Kidney (tissue), 14 donors: Measurements from ENCODE around the gene LAD1. TPM values are rescaled to one million over a fixed set of nuclear protein-coding genes. Genes with fewer than 3 reads are reported as not detected.

ENCODE experiments used
- DNase-seq, 5 donors: peaks; one replicate each; pipeline ENCODE4 v3.0.0-alpha.2; 2013 to 2020
- FAIRE-seq: peaks from 2 replicates; lab custom pipeline; 2012; peaks lifted over from hg19 to GRCh38; lab: Jason Lieb, UNC
- H3K27ac ChIP-seq, 2 donors: one replicate each; pipeline ENCODE4 v1.7.0; 2013; ENCODE audit warnings: low read depth in 2 of 2, low read length in 2 of 2, inconsistent platforms in 1 of 2
- H3K27me3 ChIP-seq: one replicate; pipeline ENCODE4 v1.7.1; 2013; ENCODE audit warnings: low read length, inconsistent platforms; ENCODE audit not compliant: control insufficient read depth, insufficient read depth
- H3K36me3 ChIP-seq, 3 donors: one replicate each; pipeline versions ENCODE4 v1.7.0 to v1.7.1; 2013; ENCODE audit warnings: low read length in 3 of 3, control low read depth in 1 of 3, inconsistent platforms in 1 of 3; ENCODE audit not compliant: insufficient read depth in 3 of 3, control insufficient read depth in 2 of 3
- H3K4me1 ChIP-seq, 3 donors: one replicate each; pipeline versions ENCODE4 v1.7.0 to v1.7.1; 2013; ENCODE audit warnings: low read length in 3 of 3, inconsistent platforms in 1 of 3, low read depth in 1 of 3; ENCODE audit not compliant: control insufficient read depth in 2 of 3, insufficient read depth in 2 of 3
- H3K4me3 ChIP-seq, 3 donors: one replicate each; pipeline versions ENCODE4 v1.7.0 to v1.8.1; 2013; ENCODE audit warnings: low read length in 3 of 3, control low read depth in 1 of 3, inconsistent platforms in 1 of 3
- H3K9ac ChIP-seq, 3 donors: one replicate each; pipeline versions ENCODE4 v1.7.0 to v1.7.1; 2013; ENCODE audit warnings: low read length in 3 of 3, control low read depth in 1 of 3, inconsistent platforms in 1 of 3
- H3K9me3 ChIP-seq, 3 donors: one replicate each; pipeline versions ENCODE4 v1.7.0 to v1.7.1; 2013; ENCODE audit warnings: low read length in 3 of 3, control low read depth in 1 of 3, inconsistent platforms in 1 of 3; ENCODE audit not compliant: control insufficient read depth in 2 of 3, insufficient read depth in 1 of 3
- intact Hi-C: fragments of 100-400 bp; cut with DNase I; formaldehyde crosslinking; loops from one replicate; pipeline ENCODE4 v1.11.1; 2022
- polyA plus RNA-seq: library from polyadenylated mRNA; stranded (reverse); fragments of 350-450 nt; fragmentation: Illumina TruSeq; extraction: RNeasy Lipid Tissue Mini Kit (QIAGEN cat#74804); gene quantifications from one replicate; pipeline ENCODE4 v1.2.3, GENCODE V29; 2014; ENCODE audit warnings: low read depth, low replicate concordance; ENCODE audit not compliant: insufficient read depth
- total RNA-seq: library from RNA; stranded (reverse); fragmentation: NEBNext Ultra II Directional; extraction: Animal tissue kit (Norgen Biotek cat#: 25700); gene quantifications from one replicate; pipeline ENCODE4 v1.2.1, GENCODE V29; 2021
- TF ChIP-seq, protein P1 (sequence below): IDR thresholded peaks from 3 replicates; pipeline ENCODE4 v1.5.1; 2012; ENCODE audit warnings: mild to moderate bottlenecking, moderate library complexity, borderline replicate concordance; ENCODE audit not compliant: insufficient read depth; ENCODE audit errors: extremely low read depth
- donor health status: control.
- donor health status: control.
- donor health status: control.
- donor health status: control.
- donor health status: control.
- donor health status: DM: yes; HTN: yes; CAD: no.
- donor health status: Normal renal cell carcinoma (clear cell type).

The LAD1 gene
- total and polyA plus RNA-seq, 2 donors from 2014 or later: 70.7 to 72.6 TPM

DNA sequence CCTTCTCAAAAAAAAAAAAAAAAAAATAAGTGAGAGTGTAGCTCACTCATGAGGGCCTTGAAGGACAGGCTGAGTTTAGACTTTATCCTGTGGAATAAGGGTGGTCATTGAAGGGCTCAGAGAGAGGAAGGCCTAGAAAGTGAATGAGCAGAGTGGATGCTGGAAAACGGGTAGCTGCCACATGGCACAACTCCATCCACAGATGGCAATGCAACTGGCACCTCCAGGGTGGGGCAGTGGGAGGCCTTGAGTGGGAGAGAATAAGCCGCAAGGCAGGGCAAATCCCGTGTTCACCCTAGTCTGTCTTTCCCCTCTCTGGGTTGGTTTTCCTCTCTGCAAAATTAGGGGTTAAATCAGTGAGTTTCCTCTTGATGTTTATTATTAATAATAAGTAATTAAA, 19.3 kb upstream of the LAD1 start:
- TF ChIP-seq, protein P1, sequence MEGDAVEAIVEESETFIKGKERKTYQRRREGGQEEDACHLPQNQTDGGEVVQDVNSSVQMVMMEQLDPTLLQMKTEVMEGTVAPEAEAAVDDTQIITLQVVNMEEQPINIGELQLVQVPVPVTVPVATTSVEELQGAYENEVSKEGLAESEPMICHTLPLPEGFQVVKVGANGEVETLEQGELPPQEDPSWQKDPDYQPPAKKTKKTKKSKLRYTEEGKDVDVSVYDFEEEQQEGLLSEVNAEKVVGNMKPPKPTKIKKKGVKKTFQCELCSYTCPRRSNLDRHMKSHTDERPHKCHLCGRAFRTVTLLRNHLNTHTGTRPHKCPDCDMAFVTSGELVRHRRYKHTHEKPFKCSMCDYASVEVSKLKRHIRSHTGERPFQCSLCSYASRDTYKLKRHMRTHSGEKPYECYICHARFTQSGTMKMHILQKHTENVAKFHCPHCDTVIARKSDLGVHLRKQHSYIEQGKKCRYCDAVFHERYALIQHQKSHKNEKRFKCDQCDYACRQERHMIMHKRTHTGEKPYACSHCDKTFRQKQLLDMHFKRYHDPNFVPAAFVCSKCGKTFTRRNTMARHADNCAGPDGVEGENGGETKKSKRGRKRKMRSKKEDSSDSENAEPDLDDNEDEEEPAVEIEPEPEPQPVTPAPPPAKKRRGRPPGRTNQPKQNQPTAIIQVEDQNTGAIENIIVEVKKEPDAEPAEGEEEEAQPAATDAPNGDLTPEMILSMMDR: no peak
- FAIRE-seq: no peak
- H3K27ac ChIP-seq: no peak overlapping the region
- H3K4me3 ChIP-seq: no peak overlapping the region
- H3K27me3 ChIP-seq: no peaks in the 10 kb centered on the region
- H3K9ac ChIP-seq: no peak overlapping the region
- intact Hi-C loops: no loop called here
- H3K4me1 ChIP-seq: no peaks in the 10 kb centered on the region
- H3K36me3 ChIP-seq: no peaks in the 10 kb centered on the region
- DNase-seq: no peak
- no peaks in the 10 kb centered on the region for H3K9me3 ChIP-seq

- Histone ChIP-seq H3K27ac (no peak overlapping the region), H3K9me3 (no peaks in the 10 kb centered on the region), H3K36me3 (peaks cover 0 to 3% (median 0%) of the 10 kb centered on the region in 3 donors), H3K4me1 (no peaks in the 10 kb centered on the region), H3K27me3 (no peaks in the 10 kb centered on the region), H3K4me3 (no peak overlapping the region), H3K9ac (no peak overlapping the region)
- DNase-seq (no peak), FAIRE-seq (no peak)
- TF ChIP-seq, protein P1: no peak
- intact Hi-C loops: no loop called here
These were observed 15.1 kb upstream of the LAD1 start for GRCh38 chr1:201414051-201414738.

- no peak overlapping the region for H3K4me3 ChIP-seq
- H3K27me3 ChIP-seq: no peaks in the 10 kb centered on the region
- TF ChIP-seq, protein P1: no peak
- FAIRE-seq: no peak
- no peak overlapping the region for H3K9ac ChIP-seq
- H3K36me3 ChIP-seq: peaks cover 0 to 3% (median 0%) of the 10 kb centered on the region in 3 donors
- intact Hi-C loops: no loop called here
- no peaks in the 10 kb centered on the region for H3K9me3 ChIP-seq
- DNase-seq: no peak
- H3K4me1 ChIP-seq: peaks cover 0 to 12% (median 10%) of the 10 kb centered on the region in 3 donors
- H3K27ac ChIP-seq: no peak overlapping the region
These were observed 12.2 kb upstream of the LAD1 start for GRCh38 chr1:201411292-201411691.
